CD4-positive, CD25-positive, alpha-beta regulatory T cell (primary cell): ENCODE measurements around the gene ROBO2. TPM values are rescaled to one million over a fixed set of nuclear protein-coding genes. Genes with fewer than 3 reads are reported as not detected.

ENCODE experiments used
- ATAC-seq, 2 donors: fragments of 150-1000 bp; cut with Tn5 transposase; one replicate each; pipeline ENCODE4 v1.10.0; 2021; ENCODE audit warnings: low read depth in 2 of 2, moderate number of reproducible peaks in 2 of 2, moderate library complexity in 1 of 2
- DNase-seq, 3 donors: peaks; one replicate each; pipeline versions ENCODE4 v3.0.0 to v3.0.0-alpha.2; 2012 to 2022; ENCODE audit warnings: mixed read lengths in 1 of 3
- H3K27ac ChIP-seq: one replicate; pipeline ENCODE4 v1.7.0; 2013; ENCODE audit warnings: mild to moderate bottlenecking, low read length; ENCODE audit not compliant: insufficient read depth, poor library complexity, severe bottlenecking
- H3K27me3 ChIP-seq: one replicate; pipeline ENCODE4 v1.7.0; 2013; ENCODE audit warnings: low read length; ENCODE audit not compliant: control insufficient read depth, insufficient read depth
- H3K36me3 ChIP-seq: one replicate; pipeline ENCODE4 v1.7.0; 2013; ENCODE audit warnings: mild to moderate bottlenecking, low read length, moderate library complexity; ENCODE audit not compliant: control insufficient read depth, insufficient read depth
- H3K4me1 ChIP-seq: 2 replicates; pipeline ENCODE4 v1.7.0; 2013; ENCODE audit warnings: mild to moderate bottlenecking, low read length; ENCODE audit not compliant: insufficient read depth, control insufficient read depth, poor library complexity, severe bottlenecking
- H3K4me3 ChIP-seq: one replicate; pipeline ENCODE4 v1.7.0; 2013; ENCODE audit warnings: low read depth, mild to moderate bottlenecking, low read length, moderate library complexity
- H3K9me3 ChIP-seq, 2 experiments: 1 replicate in 1 of 2; 2 replicates in 1 of 2; pipeline ENCODE4 v1.7.0; 2013; ENCODE audit warnings: low read length in 2 of 2, mild to moderate bottlenecking in 1 of 2, moderate library complexity in 1 of 2; ENCODE audit not compliant: control insufficient read depth in 2 of 2
- H3K27ac Mint-ChIP-seq, 3 donors: one replicate each; pipeline ENCODE4 v1.8.0; 2020 to 2022; ENCODE audit warnings: mild to moderate bottlenecking in 3 of 3, mixed read lengths in 3 of 3, moderate library complexity in 2 of 3
- H3K27me3 Mint-ChIP-seq: one replicate; pipeline ENCODE4 v1.8.0; 2022; ENCODE audit warnings: mild to moderate bottlenecking, mixed read lengths
- H3K36me3 Mint-ChIP-seq: one replicate; pipeline ENCODE4 v1.8.0; 2020; ENCODE audit warnings: mixed read lengths
- H3K4me1 Mint-ChIP-seq, 4 donors: one replicate each; pipeline ENCODE4 v1.8.0; 2020 to 2022; ENCODE audit warnings: mixed read lengths in 4 of 4, mild to moderate bottlenecking in 1 of 4
- H3K4me3 Mint-ChIP-seq, 4 donors: one replicate each; pipeline ENCODE4 v1.8.0; 2020 to 2022; ENCODE audit warnings: mild to moderate bottlenecking in 4 of 4, mixed read lengths in 4 of 4, moderate library complexity in 3 of 4
- H3K9me3 Mint-ChIP-seq, 7 donors: one replicate each; pipeline ENCODE4 v1.8.0; 2020 to 2022; ENCODE audit warnings: mixed read lengths in 7 of 7, mild to moderate bottlenecking in 3 of 7, moderate library complexity in 2 of 7
- polyA plus RNA-seq, 4 donors: library from polyadenylated mRNA; unstranded; fragments of 300-500 nt; fragmentation: Illumina TruSeq; gene quantifications; one replicate each; pipeline ENCODE4 v1.2.3, GENCODE V29; 2021
- total RNA-seq: library from RNA; stranded (reverse); gene quantifications from one replicate; pipeline ENCODE4 v1.2.3, GENCODE V29; 2022

Gene ROBO2
- total and polyA plus RNA-seq, 5 donors from 2014 or later, result not detected

- Mint-ChIP-seq H3K27ac (no peak overlapping the region), H3K9me3 (peaks cover 0 to 24% (median 8%) of the 10 kb centered on the region in 7 donors), H3K27me3 (no peaks in the 10 kb centered on the region), H3K4me1 (no peaks in the 10 kb centered on the region), H3K4me3 (no peak overlapping the region), H3K36me3 (no peaks in the 10 kb centered on the region)
- H3K27me3 ChIP-seq, result no peaks in the 10 kb centered on the region
- no peak overlapping the region for H3K4me3 ChIP-seq
- no peaks in the 10 kb centered on the region for H3K4me1 ChIP-seq
- H3K9me3 ChIP-seq, result no peaks in the 10 kb centered on the region
- no peak overlapping the region for H3K27ac ChIP-seq
- H3K36me3 ChIP-seq, result no peaks in the 10 kb centered on the region
- ATAC-seq, result no peak
- no peak for DNase-seq
These were observed 586.3 kb downstream of the ROBO2 start for GRCh38 chr3:77626157-77626556.

GRCh38 chr3:77648214-77648613 is 608.3 kb downstream of the ROBO2 start:
- Histone ChIP-seq H3K4me1 (no peaks in the 10 kb centered on the region), H3K9me3 (peaks cover 0 to under 1% of the 10 kb centered on the region in 2 experiments), H3K4me3 (no peak overlapping the region), H3K27me3 (no peaks in the 10 kb centered on the region), H3K36me3 (no peaks in the 10 kb centered on the region), H3K27ac (no peak overlapping the region)
- Mint-ChIP-seq H3K4me1 (no peaks in the 10 kb centered on the region), H3K27ac (no peak overlapping the region), H3K27me3 (no peaks in the 10 kb centered on the region), H3K4me3 (no peak overlapping the region), H3K9me3 (peaks cover 1 to 20% (median 5%) of the 10 kb centered on the region in 7 donors), H3K36me3 (no peaks in the 10 kb centered on the region)
- DNase-seq (no peak), ATAC-seq (no peak)

- Mint-ChIP-seq H3K36me3 (no peaks in the 10 kb centered on the region), H3K4me1 (no peaks in the 10 kb centered on the region), H3K9me3 (peaks cover 1 to 19% (median 3%) of the 10 kb centered on the region in 7 donors), H3K27me3 (no peaks in the 10 kb centered on the region), H3K27ac (no peak overlapping the region), H3K4me3 (no peak overlapping the region)
- Histone ChIP-seq H3K27me3 (no peaks in the 10 kb centered on the region), H3K36me3 (no peaks in the 10 kb centered on the region), H3K9me3 (no peaks in the 10 kb centered on the region), H3K27ac (no peak overlapping the region), H3K4me1 (no peaks in the 10 kb centered on the region), H3K4me3 (no peak overlapping the region)
- ATAC-seq (no peak), DNase-seq (no peak)
These were observed 608.8 kb downstream of the ROBO2 start for GRCh38 chr3:77648664-77649063.

GRCh38 chr3:77652624-77653023 is 612.7 kb downstream of the ROBO2 start:
- Mint-ChIP-seq H3K9me3 (peaks cover 0 to 34% (median 6%) of the 10 kb centered on the region in 7 donors), H3K4me3 (no peak overlapping the region), H3K27me3 (no peaks in the 10 kb centered on the region), H3K36me3 (no peaks in the 10 kb centered on the region), H3K4me1 (no peaks in the 10 kb centered on the region), H3K27ac (no peak overlapping the region)
- Histone ChIP-seq H3K27me3 (no peaks in the 10 kb centered on the region), H3K36me3 (no peaks in the 10 kb centered on the region), H3K4me3 (no peak overlapping the region), H3K27ac (no peak overlapping the region), H3K4me1 (no peaks in the 10 kb centered on the region), H3K9me3 (peaks cover 0 to 3% of the 10 kb centered on the region in 2 experiments)
- DNase-seq, result no peak
- ATAC-seq, result no peak

- Mint-ChIP-seq H3K36me3 (no peaks in the 10 kb centered on the region), H3K4me1 (no peaks in the 10 kb centered on the region), H3K9me3 (peaks cover 2 to 41% (median 12%) of the 10 kb centered on the region in 7 donors), H3K4me3 (no peak overlapping the region), H3K27me3 (no peaks in the 10 kb centered on the region), H3K27ac (no peak overlapping the region)
- ATAC-seq (no peak), DNase-seq (no peak)
- Histone ChIP-seq H3K4me1 (no peaks in the 10 kb centered on the region), H3K27ac (no peak overlapping the region), H3K36me3 (no peaks in the 10 kb centered on the region), H3K4me3 (no peak overlapping the region), H3K27me3 (no peaks in the 10 kb centered on the region), H3K9me3 (peaks cover 0 to 14% of the 10 kb centered on the region in 2 experiments)
These were observed 615.5 kb downstream of the ROBO2 start for GRCh38 chr3:77655396-77655795.

GRCh38 chr3:77660718-77661117 is 620.8 kb downstream of the ROBO2 start:
- Mint-ChIP-seq H3K4me1 (no peaks in the 10 kb centered on the region), H3K9me3 (peaks cover 0 to 39% (median 6%) of the 10 kb centered on the region in 7 donors), H3K36me3 (no peaks in the 10 kb centered on the region), H3K27me3 (no peaks in the 10 kb centered on the region), H3K4me3 (no peak overlapping the region), H3K27ac (no peak overlapping the region)
- H3K36me3 ChIP-seq, result no peaks in the 10 kb centered on the region
- H3K27me3 ChIP-seq, result no peaks in the 10 kb centered on the region
- no peak overlapping the region for H3K27ac ChIP-seq
- ATAC-seq (no peak), DNase-seq (no peak)
- H3K9me3 ChIP-seq, result peaks cover 2 to 26% of the 10 kb centered on the region in 2 experiments
- H3K4me1 ChIP-seq, result no peaks in the 10 kb centered on the region
- H3K4me3 ChIP-seq, result no peak overlapping the region

- H3K27ac ChIP-seq, result no peak overlapping the region
- Mint-ChIP-seq H3K36me3 (no peaks in the 10 kb centered on the region), H3K4me1 (no peaks in the 10 kb centered on the region), H3K4me3 (no peak overlapping the region), H3K9me3 (peaks cover 5 to 36% (median 10%) of the 10 kb centered on the region in 7 donors), H3K27ac (no peak overlapping the region), H3K27me3 (no peaks in the 10 kb centered on the region)
- H3K9me3 ChIP-seq, result peaks cover 2 to 7% of the 10 kb centered on the region in 2 experiments
- H3K4me1 ChIP-seq, result no peaks in the 10 kb centered on the region
- ATAC-seq, result no peak
- no peak overlapping the region for H3K4me3 ChIP-seq
- no peaks in the 10 kb centered on the region for H3K36me3 ChIP-seq
- no peaks in the 10 kb centered on the region for H3K27me3 ChIP-seq
- DNase-seq, result no peak
These were observed 628.0 kb downstream of the ROBO2 start for GRCh38 chr3:77667901-77668300.

GRCh38 chr3:77668376-77668775 is 628.5 kb downstream of the ROBO2 start:
- H3K4me3 ChIP-seq, result no peak overlapping the region
- Mint-ChIP-seq H3K4me1 (no peaks in the 10 kb centered on the region), H3K36me3 (no peaks in the 10 kb centered on the region), H3K4me3 (no peak overlapping the region), H3K27ac (no peak overlapping the region), H3K9me3 (peaks cover 4 to 35% (median 10%) of the 10 kb centered on the region in 7 donors), H3K27me3 (no peaks in the 10 kb centered on the region)
- no peaks in the 10 kb centered on the region for H3K27me3 ChIP-seq
- peaks cover 0 to 2% of the 10 kb centered on the region in 2 experiments for H3K9me3 ChIP-seq
- H3K4me1 ChIP-seq, result no peaks in the 10 kb centered on the region
- no peak for ATAC-seq
- H3K27ac ChIP-seq, result no peak overlapping the region
- no peaks in the 10 kb centered on the region for H3K36me3 ChIP-seq
- DNase-seq, result no peak
